NCI-H345 treated with DMSO at 0.1 percent for 48 hours (cell line): ENCODE results near the gene EIF1AD.

Experiments
- DNase-seq: peaks from one replicate; lab custom pipeline; 2025; ENCODE audit not compliant: unreplicated experiment; lab: John Stamatoyannopoulos, UW

The EIF1AD gene

DNA sequence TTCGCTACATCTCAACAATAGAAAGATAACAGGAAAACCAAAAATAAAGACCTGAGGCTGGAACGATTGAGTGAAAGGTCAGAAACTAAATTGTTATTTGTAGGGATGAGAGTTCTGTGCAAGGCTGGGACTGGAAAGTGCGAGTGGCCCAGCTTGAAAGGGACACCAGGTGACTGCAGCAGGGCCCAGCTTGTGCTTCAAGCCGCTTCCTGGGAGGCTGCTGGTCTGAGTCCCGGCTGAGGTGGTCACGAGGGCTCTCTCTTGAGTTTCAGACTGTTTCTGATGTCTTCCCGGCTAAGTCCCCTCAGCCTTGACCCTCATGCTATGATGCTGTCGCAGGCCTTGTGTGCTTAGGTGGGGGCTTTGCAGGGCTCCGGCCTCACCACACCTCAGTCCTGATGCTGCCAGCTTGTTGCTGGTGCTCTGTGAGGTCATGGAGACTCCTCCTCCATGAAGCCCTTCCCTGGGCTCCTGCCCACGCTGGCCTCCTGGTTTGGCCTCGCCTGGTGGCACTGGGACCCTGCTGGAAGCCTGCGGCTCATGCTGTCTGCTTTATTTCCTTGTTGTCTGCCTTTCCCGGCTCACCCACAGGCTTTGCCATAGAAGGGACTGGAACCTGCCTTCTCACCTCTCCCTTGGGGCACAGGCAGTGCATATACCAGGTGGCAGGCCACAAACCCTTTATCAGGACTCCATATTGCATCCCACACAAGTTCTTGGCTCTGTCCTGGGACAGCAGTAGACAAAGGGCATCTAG, 4.4 kb upstream of the EIF1AD start:
- DNase-seq: no peak

DNA sequence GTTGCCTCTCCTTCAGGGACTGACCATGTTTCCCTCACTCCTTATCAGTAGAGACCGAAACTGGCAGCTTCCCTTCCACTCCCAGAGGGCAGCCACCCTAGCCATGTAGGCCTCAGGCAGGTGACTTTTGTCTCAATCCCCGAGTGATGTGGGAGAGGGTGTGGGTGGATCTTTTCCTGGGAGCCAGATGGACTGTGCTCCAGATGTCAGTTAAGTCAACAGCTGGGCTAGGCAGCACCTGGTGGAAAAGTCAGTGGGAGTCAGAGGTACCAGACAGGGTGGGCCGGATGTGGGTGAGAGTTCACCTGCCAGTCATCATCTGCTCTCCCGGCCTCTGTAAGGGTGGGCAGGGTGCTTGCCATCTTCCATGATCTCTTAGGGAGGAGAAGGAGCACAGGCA, 2.2 kb upstream of the EIF1AD start:
- DNase-seq: no peak

DNA sequence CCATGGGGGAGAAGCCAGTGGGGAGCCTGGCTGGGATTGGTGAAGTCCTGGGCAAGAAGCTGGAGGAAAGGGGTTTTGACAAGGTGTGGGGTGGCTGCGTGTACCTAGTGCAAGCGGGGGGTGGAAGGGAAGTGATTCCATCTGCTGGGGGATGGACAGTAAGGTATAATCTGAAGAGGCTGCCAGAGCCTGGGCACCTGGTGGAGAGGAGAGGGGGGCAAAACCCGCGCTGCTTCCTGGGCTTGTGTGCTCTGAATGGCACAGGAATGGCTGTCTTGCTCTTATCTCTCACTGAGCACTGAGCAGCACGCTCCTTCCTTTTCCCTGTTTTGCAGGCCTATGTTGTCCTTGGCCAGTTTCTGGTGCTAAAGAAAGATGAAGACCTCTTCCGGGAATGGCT, 1.3 kb upstream of the EIF1AD start:
- DNase-seq: no peak

DNA sequence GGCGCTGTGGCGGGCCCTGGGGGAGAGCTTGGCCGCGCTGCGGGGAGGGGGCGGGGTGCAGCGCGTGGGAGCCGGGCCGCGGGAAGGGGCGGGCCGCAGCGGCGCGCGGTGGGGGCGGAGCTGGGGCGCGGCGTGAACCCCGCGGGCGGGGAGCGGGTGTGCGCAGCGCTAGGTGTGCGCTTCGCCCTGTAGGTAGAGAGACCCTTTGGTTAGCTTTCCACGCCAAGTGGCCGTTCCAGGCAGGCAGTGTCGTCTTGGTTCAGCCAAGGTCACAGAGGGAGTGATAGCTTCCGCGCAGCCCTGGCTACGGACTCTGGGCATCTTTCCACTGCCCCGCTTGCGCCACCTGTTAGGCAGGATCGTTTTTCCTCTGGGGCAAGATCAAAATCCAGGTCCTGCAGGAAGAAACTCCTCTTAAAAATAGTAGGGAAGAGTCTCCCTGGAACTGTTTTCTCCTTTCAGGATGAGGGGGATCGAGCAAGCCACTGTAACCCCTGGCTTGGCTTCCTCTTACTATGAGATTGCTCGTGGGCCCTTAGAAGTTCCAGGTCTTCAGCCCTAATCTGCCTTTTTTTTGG, 780 bp upstream of the EIF1AD start:
- no peak for DNase-seq

DNA sequence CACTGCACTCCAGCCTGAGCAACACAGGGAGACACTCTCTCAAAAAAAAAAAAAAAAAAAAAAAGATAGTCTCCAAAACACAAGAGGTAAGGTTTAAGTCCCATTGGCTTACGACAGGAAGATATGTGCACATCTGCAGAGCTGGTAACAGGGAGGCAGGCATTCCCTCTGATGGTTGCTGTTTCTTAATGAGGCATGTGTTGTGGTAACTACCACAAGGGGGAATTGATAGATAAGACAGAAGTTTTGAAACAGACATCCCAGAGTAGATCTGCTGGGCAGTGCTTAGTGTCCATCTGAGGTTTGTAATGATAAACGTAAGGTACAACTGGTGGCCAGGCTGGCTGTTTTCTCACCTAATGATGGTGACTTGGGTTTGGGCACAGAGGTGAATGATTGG, 4.7 kb downstream of the EIF1AD start:
- DNase-seq: no peak

DNA sequence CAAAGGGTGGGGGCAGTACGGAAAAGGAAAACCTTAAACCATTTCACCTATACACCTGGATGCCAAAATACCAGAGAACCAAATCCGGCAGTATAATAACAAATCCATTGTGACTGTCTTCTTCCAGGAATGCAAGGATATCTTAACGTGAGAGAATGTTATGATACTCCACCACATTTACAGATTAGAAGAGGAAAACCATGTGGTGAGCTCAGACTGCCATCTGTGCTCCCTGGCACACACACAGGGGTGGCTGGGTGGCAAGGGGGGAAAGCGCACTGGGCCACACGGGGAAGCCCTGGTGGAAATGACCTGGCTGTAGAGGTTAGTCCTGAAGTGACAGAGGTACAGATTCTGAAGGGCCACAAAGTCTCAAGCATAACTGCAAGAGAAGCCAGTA, 9.9 kb downstream of the EIF1AD start:
- no peak for DNase-seq

DNA sequence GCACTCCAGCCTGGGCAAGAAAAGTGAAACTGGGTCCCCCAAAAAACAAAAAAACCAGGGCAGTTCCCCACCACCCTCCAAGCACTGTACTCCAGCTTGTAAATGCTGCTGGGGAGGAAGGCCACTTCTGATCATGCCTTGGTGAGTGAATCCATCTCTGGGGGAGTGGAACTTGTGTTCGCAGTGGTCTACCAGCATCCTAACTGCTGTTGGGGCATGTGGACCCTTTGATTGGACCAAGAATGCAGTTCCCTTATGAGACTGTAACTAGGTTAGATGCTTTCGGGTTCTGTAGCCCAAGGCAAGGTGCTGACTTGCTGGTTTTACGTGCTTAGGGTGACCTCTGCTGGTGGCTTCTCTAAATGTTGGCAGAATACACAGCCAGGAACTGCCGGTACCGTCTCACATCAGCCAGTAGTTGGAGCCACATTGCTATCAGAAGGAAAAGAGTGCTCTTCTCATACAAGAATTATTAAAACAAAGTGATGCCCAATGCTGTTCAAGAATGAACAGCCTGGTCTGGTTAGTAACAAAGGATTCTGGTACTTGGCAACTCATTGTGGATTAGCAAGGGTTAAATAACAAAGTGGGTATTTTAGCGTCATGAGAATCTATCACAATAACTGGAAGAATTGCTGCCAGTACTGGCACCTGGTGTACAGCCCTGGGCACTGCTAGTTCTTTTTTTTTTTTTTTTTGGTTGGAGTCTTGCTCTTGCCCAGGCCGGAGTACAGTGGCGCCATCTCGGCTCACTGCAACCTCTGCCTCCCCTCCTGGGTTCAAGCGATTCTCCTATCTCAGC, 13.0 kb downstream of the EIF1AD start:
- peak; percentile 80 for DNase-seq

DNA sequence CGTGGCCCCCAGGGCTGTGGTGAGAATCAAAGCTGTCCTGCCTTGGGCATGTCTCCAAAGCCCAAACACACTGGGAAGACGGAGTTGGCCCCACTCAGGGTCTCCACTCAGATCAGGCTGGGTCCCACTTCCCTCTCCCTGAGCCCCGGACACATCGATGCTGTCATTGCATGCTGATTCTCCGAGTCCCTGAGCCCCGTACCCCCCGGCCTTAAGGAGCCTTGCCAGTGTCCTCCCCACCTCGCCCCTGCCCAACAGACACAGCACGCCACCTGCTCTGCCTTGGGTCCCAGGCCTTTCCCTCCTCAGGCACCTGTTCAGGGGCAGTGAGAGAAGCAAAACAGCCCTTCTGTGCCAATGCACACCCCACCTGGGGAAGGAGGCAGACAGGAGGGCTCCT, 14.6 kb downstream of the EIF1AD start:
- DNase-seq: no peak

DNA sequence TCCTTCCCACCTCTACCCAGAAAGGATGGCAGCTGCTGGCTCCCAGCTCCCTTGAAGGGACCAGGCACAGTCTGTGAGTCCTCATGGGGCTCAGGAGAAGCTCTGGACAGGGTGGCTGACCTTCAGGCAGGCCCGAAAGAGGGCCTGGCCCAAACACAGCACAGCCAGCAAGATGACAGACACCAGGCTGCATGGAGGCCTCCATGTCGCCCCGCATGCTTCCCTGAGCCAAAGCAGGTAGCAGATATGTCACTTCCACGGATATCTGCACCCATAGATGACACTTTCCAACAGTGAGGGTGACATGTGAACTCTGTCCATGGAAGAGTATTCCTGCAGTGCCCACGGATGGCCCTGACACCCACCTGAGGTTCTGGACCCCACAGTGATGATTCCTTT, 18.4 kb downstream of the EIF1AD start:
- no peak for DNase-seq

DNA sequence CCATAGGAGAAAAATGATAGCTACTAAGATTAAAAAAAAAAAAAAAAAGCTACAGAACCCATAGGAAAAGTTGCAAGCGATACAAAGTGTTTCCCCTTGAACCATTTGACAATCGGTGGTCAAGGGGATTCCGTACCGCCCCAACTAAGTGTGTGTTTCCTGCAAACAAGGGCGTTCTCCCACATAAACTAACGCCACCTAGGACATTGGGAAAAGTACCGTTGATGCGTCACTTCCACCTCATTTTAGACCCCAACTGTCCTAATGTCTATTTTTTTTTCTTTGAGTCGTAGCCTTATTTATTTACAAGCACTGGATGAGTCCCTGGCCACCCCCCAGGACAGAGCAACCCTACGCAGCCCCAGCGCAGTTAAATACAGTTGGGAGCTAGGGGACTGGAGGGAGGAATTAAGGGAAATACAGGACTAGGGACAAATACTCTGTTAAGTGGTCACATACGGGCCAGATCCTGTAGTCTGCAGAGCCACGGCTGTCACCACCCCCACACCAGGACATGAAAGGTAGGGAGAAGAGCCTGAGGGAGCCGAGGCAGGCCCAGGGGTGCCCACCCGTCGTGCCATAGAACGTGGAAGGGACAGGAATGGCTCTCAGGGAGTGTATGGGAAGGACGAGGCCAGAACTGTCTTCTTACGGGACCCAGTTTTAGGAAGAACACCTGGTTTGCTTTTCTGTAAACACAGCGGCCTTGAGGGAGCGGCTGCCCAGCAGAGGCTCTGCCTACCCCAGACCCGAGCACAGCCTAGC, 19.0 kb downstream of the EIF1AD start:
- no peak for DNase-seq

DNA sequence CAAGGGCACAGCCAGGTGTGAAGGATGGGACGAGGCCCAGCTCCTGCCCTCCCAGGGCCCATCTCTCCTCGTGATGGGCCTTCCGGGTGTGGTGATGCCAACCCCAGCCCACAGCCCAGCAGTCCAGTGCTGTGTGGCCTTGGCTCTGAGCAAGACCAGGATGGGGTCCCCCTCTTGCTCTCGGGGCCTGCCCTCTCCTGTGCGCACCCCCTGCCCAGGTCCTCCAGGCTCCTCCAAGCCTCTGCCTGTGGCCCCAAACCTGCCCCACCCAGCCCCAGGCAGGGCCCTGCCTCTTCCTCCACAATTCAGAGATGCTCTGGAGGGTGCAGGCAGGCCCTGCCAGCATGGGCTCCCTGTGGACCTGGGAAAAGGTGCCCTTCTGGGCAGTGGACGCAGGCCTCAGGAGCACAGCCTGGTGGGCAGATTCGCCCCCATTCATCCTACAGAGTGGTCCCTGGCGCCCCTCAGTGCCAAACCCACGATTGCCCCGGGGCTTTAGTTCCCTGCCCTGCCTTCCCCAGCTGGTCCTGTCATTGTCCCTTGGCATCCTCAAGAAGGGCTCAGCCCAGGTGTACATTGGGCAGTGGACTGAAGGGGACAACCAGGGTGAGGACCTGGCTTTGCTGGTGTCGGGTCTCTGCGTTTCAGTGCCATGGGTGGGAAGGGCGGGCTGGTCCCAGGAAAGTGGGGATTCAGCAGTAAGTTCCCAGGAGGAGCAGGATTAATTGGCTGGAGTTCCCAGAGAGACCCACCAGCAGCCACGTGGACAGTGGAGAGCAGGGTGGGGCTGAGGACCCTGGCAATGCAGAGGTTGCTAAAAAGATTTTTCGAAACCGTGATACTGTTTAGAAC, 19.8 kb downstream of the EIF1AD start:
- no peak for DNase-seq

DNA sequence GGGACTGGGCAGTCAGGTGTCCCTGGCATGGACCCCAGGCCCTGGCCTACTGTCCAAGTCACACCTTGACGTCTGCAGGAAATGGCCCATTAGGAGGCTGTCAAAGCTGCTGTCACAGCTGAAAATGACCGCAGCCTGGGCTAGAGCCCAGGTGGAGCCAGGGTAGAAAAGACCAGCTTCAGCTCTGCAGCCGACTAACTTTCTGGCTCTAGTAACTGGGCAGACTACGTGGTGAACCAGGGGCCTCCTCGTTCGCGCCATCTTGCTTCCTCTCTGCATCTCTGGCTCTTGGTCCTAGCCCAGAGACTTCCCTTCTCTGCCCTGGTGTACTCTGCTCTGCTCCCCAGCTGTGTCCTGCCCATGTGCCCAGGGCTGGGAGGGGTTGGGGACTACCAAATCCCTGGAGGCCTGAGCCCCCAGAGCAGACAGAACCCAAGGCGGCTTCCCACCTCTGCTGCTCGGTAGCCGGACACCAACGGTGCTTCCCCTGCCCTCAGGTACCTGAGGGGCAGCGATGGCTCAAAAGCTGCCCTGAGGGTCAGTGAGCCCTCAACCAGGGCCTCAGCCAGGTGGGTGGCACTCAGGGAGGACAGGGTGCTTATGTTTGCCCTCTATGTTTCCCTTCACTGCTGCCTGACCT, 20.7 kb downstream of the EIF1AD start:
- no peak for DNase-seq

DNA sequence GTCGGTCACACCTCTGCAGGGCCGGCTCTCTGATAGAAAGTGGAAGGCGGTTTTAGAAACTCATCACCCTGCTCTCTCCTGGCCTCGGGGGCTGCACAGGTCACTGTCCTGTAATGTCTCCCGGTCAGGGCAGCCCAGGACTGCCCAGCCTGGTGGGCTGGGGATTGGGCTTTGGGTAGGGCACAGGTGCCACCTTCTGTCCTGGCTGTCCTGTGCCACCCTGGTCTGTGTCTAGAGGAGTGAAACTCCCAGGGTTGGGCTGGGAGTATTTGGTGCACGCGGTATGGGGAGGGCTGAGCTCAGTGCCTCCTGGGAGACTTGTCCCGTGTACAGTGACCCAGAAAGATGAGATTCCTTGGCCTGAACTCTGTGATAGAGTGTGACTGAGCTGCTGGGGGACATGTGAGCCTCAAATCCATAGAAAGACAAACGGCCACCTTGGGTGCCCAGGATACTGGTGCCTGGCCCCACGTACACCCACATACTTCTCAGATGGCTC, 22.6 kb downstream of the EIF1AD start:
- no peak for DNase-seq

DNA sequence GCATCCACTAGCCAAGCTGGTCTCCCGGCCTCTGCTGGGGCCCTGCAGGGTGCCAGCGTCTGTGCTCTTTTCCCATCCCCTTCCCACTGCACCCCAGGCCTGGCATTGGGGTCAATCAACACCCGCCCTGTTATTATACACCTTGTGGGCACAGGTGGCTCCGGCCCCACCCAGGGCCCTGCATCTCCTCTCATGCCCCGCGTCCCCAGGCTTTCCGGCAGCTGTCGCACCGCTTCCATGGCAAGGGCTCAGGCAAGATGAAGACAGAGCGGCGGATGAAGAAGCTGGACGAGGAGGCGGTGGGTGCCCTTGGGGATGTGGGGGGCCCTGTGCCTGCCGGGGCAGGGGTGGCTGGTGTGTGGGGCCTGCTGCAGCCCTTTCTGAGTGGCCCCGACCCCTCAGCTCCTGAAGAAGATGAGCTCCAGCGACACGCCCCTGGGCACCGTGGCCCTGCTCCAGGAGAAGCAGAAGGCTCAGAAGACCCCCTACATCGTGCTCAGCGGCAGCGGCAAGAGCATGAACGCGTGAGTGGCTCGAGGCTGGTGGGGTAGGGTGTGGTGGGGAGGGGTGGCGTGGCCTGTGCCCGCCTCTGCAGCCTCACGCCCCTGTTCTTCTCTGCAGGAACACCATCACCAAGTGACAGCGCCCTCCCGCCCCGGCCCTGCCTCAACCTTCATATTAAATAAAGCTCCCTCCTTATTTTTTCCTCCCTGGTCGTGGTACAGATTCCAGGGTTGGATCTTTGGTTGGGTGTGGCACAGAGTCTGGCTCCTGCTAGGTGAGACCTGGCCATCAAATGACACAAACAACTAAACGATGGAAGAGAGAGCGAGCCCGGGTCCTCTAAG, 23.3 kb downstream of the EIF1AD start:
- DNase-seq: no peak

DNA sequence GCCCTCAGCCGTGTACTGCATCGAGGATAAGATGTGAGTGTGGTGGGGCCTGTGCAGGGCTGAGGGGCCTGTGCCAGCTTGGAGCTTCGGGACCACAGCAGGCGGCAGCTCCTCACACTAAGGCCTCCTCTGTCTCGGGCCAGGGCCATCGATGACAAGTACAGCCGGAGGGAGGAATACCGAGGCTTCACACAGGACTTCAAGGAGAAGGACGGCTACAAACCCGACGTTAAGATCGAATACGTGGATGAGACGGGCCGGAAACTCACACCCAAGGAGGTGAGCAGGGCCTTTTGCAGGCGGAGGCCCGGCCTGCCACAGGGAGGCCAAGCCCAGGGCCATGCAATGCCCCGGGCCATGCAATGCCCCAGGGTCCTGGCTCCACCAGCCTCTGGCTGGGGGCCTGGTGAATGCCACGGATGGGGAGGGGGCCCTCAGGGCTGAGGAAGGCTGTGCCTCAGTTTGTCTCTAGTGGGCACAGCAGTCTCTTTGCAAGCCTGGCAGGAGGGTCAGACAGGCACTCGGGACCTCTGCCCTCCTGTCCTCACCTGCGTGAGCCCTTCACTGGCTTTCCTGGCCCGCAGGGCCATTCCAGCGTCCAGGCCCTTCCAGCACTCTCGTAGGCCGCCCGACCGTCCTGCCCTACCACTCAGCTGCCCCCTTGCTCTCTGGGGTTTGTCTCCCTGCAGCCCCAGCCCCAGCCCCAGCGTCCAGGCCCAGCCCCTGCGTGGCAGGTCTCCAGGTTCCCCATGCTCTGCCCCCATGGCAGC, 24.2 kb downstream of the EIF1AD start:
- DNase-seq: no peak

DNA sequence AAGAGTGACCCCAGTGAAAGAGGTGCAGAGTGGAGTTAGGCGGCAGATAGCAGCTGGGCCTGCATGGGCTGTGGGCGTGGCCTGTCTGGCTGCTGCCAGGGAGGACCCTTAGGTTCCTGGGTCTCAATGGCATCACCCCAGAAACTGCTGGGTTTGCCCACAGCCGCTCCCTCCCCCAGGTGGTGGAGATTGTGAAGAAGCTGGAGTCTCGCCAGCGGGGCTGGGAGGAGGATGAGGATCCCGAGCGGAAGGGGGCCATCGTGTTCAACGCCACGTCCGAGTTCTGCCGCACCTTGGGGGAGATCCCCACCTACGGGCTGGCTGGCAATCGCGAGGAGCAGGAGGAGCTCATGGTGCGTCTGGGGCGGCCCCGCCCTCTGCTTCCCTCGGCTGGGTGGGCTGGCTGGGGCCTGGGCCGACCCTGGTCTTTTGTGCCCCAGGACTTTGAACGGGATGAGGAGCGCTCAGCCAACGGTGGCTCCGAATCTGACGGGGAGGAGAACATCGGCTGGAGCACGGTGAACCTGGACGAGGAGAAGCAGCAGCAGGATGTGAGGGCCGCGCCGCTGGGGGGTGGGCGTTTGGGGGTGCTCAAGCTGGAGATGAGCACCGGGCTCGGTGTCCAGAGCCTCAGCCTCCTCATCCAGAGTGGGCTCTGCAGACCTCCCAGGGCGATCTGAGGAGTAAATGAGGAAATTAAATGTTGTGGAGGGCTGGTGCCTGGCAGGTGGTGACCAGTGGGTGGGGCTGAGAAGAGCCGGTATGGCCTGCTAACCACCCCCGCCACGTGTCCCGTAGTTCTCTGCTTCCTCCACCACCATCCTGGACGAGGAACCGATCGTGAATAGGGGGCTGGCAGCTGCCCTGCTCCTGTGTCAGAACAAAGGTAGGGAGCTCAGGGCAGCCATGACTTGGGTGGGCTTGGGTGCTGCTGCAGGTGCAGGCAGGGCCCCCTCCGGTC, 25.5 kb downstream of the EIF1AD start:
- DNase-seq: no peak

DNA sequence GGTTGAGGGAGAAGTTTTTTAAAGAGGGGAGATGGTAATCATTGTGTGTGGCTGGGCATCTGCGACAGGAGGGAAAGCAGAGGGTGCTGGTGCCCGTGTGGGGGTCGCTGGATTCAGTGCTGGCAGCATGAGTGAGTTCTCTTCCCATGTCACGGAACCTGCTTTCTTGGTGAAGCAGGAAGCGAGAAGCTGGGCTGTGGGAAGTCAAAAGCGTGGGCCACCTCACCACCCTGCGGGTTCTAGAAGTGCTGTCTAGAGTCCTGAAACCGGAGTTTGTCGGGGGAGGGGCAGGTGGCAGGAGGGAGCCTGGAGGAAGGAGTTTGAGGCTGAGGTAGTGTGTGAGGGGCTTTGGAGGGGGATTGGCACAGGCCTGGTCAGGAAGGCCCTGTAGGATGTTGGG, 26.2 kb downstream of the EIF1AD start:
- no peak for DNase-seq
